Bronchial epithelial cell (primary cell): ENCODE measurements around the gene TOPAZ1. TPM values are rescaled to one million over a fixed set of nuclear protein-coding genes. Genes with fewer than 3 reads are reported as not detected.

Experiments used
- DNase-seq: peaks from one replicate; pipeline ENCODE4 v3.0.0-alpha.2; 2010; ENCODE audit warnings: low read depth
- FAIRE-seq: peaks from 2 replicates; lab custom pipeline; 2011; peaks lifted over from hg19 to GRCh38; lab: Jason Lieb, UNC
- H3K27me3 ChIP-seq: 2 replicates; pipeline ENCODE4 v1.5.1; 2011; ENCODE audit warnings: low read length; ENCODE audit not compliant: control insufficient read depth, insufficient read depth
- H3K36me3 ChIP-seq: 2 replicates; pipeline ENCODE4 v1.5.1; 2011; ENCODE audit warnings: low read length; ENCODE audit not compliant: control insufficient read depth, insufficient read depth
- H3K4me3 ChIP-seq: 2 replicates; pipeline ENCODE4 v1.5.1; 2011; ENCODE audit warnings: mild to moderate bottlenecking, low read depth, low read length, control low read depth
- CTCF ChIP-seq: IDR thresholded peaks from 2 replicates; pipeline ENCODE4 v1.5.1; 2011; ENCODE audit warnings: mild to moderate bottlenecking, moderate library complexity, low read length, control low read depth, inconsistent platforms; ENCODE audit not compliant: insufficient read depth, severe bottlenecking
- total RNA-seq: library from RNA; depleted of rRNA; stranded (reverse); fragments of >200 nt; gene quantifications from 2 replicates; pipeline ENCODE4 v1.2.1, GENCODE V29; 2014

Gene TOPAZ1
- total RNA-seq, 1 donor from 2014 or later = not detected

GRCh38 chr3:44236485-44236908 lies 5.2 kb upstream of the TOPAZ1 start:
- FAIRE-seq (no peak), DNase-seq (no peak)
- Histone ChIP-seq H3K36me3 (no peaks in the 10 kb centered on the region), H3K27me3 (no peaks in the 10 kb centered on the region), H3K4me3 (no peak overlapping the region)
- TF ChIP-seq CTCF = no peak

GRCh38 chr3:44237161-44237560 lies 4.5 kb upstream of the TOPAZ1 start:
- no peak overlapping the region for H3K4me3 ChIP-seq
- H3K27me3 ChIP-seq = no peaks in the 10 kb centered on the region
- FAIRE-seq (no peak), DNase-seq (no peak)
- no peaks in the 10 kb centered on the region for H3K36me3 ChIP-seq
- TF ChIP-seq CTCF = no peak

GRCh38 chr3:44237665-44238064 lies 4.0 kb upstream of the TOPAZ1 start:
- Histone ChIP-seq H3K4me3 (no peak overlapping the region), H3K36me3 (no peaks in the 10 kb centered on the region), H3K27me3 (no peaks in the 10 kb centered on the region)
- TF ChIP-seq CTCF = no peak
- DNase-seq (no peak), FAIRE-seq (no peak)

GRCh38 chr3:44238889-44239288 lies 2.8 kb upstream of the TOPAZ1 start:
- DNase-seq (no peak), FAIRE-seq (no peak)
- Histone ChIP-seq H3K27me3 (no peaks in the 10 kb centered on the region), H3K4me3 (no peak overlapping the region), H3K36me3 (no peaks in the 10 kb centered on the region)
- no peak for TF ChIP-seq CTCF

- FAIRE-seq (no peak), DNase-seq (peak; percentile 51)
- no peak for TF ChIP-seq CTCF
- Histone ChIP-seq H3K36me3 (no peaks in the 10 kb centered on the region), H3K27me3 (no peaks in the 10 kb centered on the region), H3K4me3 (no peak overlapping the region)
Measured at GRCh38 chr3:44240061-44240460, 1.6 kb upstream of the TOPAZ1 start.

GRCh38 chr3:44242721-44243120 lies 1.0 kb downstream of the TOPAZ1 start:
- DNase-seq = no peak
- no peak overlapping the region for H3K4me3 ChIP-seq

More at GRCh38 chr3:44242721-44243120, 1.0 kb downstream of the TOPAZ1 start:
- no peaks in the 10 kb centered on the region for H3K27me3 ChIP-seq
- FAIRE-seq = no peak
- H3K36me3 ChIP-seq = no peaks in the 10 kb centered on the region
- no peak for TF ChIP-seq CTCF
